Prostate gland (tissue), 2 donors: ENCODE results near the gene MYH6. TPM values are rescaled to one million over a fixed set of nuclear protein-coding genes. Genes with fewer than 3 reads are reported as not detected.

Experiments
- DNase-seq: peaks from one replicate; pipeline ENCODE4 v3.0.0-alpha.2; 2019; ENCODE audit warnings: low spot score
- H3K27ac ChIP-seq, 2 donors: fragments of 200-600 bp; sonication (generic); 2 replicates each; pipeline ENCODE4 v1.5.1; 2017 to 2019
- H3K27me3 ChIP-seq: fragments of 200-600 bp; sonication (generic); replicated peaks from 2 replicates; pipeline ENCODE4 v1.5.1; 2019; ENCODE audit not compliant: insufficient read depth
- H3K36me3 ChIP-seq, 2 donors: fragments of 200-600 bp; sonication (generic); 1 replicate in 1 of 2; 2 replicates in 1 of 2; pipeline versions ENCODE4 v1.5.1 to v1.8.1; 2017 to 2019
- H3K4me1 ChIP-seq: fragments of 200-600 bp; sonication (generic); replicated peaks from 2 replicates; pipeline ENCODE4 v1.5.1; 2019
- H3K4me3 ChIP-seq, 2 donors: fragments of 200-600 bp; sonication (generic); 2 replicates each; pipeline ENCODE4 v1.5.1; 2017 to 2019
- H3K9me3 ChIP-seq: fragments of 200-600 bp; sonication (generic); 2 replicates; pipeline ENCODE4 v1.5.1; 2017
- POLR2A ChIP-seq: fragments of 450-650 bp; IDR thresholded peaks from one replicate; pipeline ENCODE4 v1.6.1; 2016; ENCODE audit warnings: antibody characterized with exemption, mild to moderate bottlenecking
- POLR2AphosphoS5 ChIP-seq: sonication (generic); formaldehyde crosslinking; IDR thresholded peaks from one replicate; pipeline ENCODE4 v1.6.1; 2017; ENCODE audit warnings: antibody characterized with exemption
- WGBS: methylation state at CpG from one replicate; pipeline ENCODE4 v1.1.5; 2018; 5-methylcytosine and 5-hydroxymethylcytosine counted together
- intact Hi-C: fragments of 100-400 bp; cut with DNase I; formaldehyde crosslinking; loops from one replicate; pipeline ENCODE4 v1.14.2; 2022
- total RNA-seq, 2 donors: library from RNA; depleted of rRNA; stranded (reverse); fragments of >200 nt; gene quantifications; one replicate each; pipeline ENCODE4 v1.1.0, GENCODE V29; 2016
- TF ChIP-seq, protein P1 (sequence below), 4 experiments: fragments of 200-600 bp in 2 of 4; fragments of 450-650 bp in 2 of 4; sonication (generic) in 2 of 4; IDR thresholded peaks; 1 replicate in 3 of 4; 2 replicates in 1 of 4; pipeline ENCODE4 v1.5.1; 2016 to 2019; ENCODE audit warnings: antibody characterized with exemption in 4 of 4, mild to moderate bottlenecking in 2 of 4, moderate library complexity in 2 of 4

MYH6 gene
- total RNA-seq, 2 donors from 2014 or later: 3.1 TPM; not detected in 1

DNA sequence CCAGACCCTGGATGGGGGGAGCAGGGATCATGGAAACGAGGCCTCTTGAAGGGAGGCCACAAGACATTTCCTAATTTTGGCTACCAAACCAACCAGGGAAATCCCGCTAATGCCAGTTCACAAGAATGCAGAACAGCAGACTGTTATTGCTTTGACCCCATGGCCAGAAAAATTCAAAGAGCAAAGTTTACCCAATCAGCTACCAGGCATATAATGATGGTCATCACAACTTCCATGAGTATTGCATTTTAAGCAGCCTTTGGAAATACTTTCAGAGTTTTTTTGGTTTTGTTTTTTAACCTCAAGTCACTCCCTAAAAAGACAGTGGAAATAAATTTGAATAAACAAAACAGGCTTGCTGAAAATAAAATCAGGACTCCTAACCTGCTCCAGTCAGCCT lies 35.6 kb downstream of the MYH6 start, which contains the start of gene IL25:
Gene IL25, plus strand, starts transcription at position 301 of the 400 bp plus-strand sequence.
- Histone ChIP-seq H3K4me1 (no peaks in the 10 kb centered on the region), H3K27ac (no peak within 1 kb of the TSS), H3K9me3 (no peaks in the 10 kb centered on the region), H3K27me3 (no peaks in the 10 kb centered on the region), H3K4me3 (no peak within 1 kb of the TSS), H3K36me3 (no peaks in the 10 kb centered on the region)
- no peak for TF ChIP-seq POLR2A
- no peak for TF ChIP-seq POLR2AphosphoS5
- TF ChIP-seq, protein P1, sequence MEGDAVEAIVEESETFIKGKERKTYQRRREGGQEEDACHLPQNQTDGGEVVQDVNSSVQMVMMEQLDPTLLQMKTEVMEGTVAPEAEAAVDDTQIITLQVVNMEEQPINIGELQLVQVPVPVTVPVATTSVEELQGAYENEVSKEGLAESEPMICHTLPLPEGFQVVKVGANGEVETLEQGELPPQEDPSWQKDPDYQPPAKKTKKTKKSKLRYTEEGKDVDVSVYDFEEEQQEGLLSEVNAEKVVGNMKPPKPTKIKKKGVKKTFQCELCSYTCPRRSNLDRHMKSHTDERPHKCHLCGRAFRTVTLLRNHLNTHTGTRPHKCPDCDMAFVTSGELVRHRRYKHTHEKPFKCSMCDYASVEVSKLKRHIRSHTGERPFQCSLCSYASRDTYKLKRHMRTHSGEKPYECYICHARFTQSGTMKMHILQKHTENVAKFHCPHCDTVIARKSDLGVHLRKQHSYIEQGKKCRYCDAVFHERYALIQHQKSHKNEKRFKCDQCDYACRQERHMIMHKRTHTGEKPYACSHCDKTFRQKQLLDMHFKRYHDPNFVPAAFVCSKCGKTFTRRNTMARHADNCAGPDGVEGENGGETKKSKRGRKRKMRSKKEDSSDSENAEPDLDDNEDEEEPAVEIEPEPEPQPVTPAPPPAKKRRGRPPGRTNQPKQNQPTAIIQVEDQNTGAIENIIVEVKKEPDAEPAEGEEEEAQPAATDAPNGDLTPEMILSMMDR (IDR thresholded peaks at IDR 0.05): no peak
- 81% methylated on average over 2 of the region's 2 CpGs for WGBS
- intact Hi-C loops: no loop called here
- DNase-seq: no peak

DNA sequence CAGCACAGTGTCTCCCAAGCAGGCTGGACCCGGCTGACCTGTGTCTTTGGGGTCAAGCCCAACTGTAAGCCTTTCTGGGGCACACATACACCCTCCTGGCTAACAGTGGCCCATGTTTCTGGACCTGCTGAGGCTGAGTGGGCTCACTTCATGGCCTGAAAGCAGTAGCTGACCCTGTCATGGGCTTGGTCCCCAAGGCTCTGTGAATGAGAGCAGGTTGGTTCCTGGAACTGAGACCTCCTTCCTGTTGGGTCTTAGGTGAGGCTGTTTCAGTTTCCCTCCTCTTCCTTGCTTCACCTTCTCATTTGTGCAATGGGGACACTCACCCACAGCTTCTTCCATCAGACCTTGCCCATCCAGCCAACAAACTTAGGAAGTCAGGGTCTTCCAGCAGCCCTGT lies 36.2 kb downstream of the MYH6 start:
- Histone ChIP-seq H3K27ac (no peak overlapping the region), H3K27me3 (no peaks in the 10 kb centered on the region), H3K4me3 (no peak overlapping the region), H3K36me3 (no peaks in the 10 kb centered on the region), H3K9me3 (no peaks in the 10 kb centered on the region), H3K4me1 (no peaks in the 10 kb centered on the region)
- 89% methylated on average over 1 of the region's 1 CpG for WGBS
- no peak for DNase-seq
- TF ChIP-seq, protein P1 (IDR thresholded peaks at IDR 0.05): no peak
- TF ChIP-seq POLR2AphosphoS5 (no peak), POLR2A (no peak)
- intact Hi-C loops: no loop called here

DNA sequence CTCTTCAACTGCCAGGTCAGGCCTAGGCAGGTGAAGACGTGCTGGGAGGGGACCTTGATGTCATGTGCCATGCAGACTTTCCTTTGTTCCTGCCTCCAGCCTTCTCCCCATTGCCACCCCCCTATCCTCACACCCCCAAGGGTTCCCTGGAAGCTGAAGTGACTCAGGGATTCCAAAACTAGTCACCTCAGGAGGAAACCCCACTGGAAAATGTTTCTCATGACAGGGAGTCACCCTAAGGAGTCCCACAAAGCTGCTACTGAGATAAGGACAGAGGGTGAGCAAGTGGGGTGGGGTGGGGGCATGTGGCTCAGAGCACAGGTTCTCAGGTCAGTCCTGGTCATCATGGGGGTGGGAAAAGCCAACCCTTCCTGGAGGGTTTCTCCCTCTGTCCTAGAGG lies 37.9 kb downstream of the MYH6 start:
- Histone ChIP-seq H3K27ac (no peak overlapping the region), H3K9me3 (no peaks in the 10 kb centered on the region), H3K4me3 (no peak overlapping the region), H3K36me3 (no peaks in the 10 kb centered on the region), H3K27me3 (no peaks in the 10 kb centered on the region), H3K4me1 (no peaks in the 10 kb centered on the region)
- TF ChIP-seq POLR2A (no peak), POLR2AphosphoS5 (no peak)
- TF ChIP-seq, protein P1 (IDR thresholded peaks at IDR 0.05): no peak
- 29% methylated on average over 1 of the region's 1 CpG for WGBS
- intact Hi-C loops: no loop called here
- DNase-seq: no peak

DNA sequence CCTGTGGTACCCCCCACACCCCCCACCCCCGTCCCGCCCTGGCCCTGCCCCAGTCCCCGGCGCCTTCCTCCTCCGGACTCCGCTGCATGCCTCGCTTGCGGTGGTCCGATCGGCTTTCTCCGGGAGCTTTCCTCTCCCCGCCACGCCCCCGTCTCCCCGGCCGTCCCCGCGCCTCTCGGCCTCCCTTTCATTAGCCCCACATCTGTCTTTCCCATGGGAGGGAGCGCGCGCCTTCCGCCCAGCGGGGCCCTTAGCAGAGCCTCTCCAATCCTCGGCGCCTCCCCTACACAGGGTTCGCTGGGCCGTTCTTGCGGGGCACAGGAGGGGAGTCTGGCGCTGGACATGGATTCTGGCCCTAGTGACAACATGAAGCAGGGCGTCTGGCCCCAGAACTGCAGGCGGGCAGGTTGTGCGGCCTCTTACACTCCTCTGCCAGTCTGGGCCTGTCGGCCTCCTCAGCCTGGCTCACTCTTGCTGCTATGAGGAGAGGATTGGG lies 41.6 kb downstream of the MYH6 start:
- Histone ChIP-seq H3K36me3 (no peaks in the 10 kb centered on the region), H3K27me3 (no peaks in the 10 kb centered on the region), H3K4me3 (peak overlapping the region; percentile 48 to 55), H3K27ac (peak overlapping the region; percentile 97 to 98), H3K9me3 (no peaks in the 10 kb centered on the region), H3K4me1 (peaks cover 6% of the 10 kb centered on the region)
- TF ChIP-seq, protein P1 (IDR thresholded peaks at IDR 0.05): no peak
- TF ChIP-seq POLR2A (peak; percentile 61), POLR2AphosphoS5 (peak; percentile 47)
- intact Hi-C loops: no loop called here
- WGBS: 4% methylated on average over 34 of the region's 34 CpGs
- peak; percentile 77 for DNase-seq

DNA sequence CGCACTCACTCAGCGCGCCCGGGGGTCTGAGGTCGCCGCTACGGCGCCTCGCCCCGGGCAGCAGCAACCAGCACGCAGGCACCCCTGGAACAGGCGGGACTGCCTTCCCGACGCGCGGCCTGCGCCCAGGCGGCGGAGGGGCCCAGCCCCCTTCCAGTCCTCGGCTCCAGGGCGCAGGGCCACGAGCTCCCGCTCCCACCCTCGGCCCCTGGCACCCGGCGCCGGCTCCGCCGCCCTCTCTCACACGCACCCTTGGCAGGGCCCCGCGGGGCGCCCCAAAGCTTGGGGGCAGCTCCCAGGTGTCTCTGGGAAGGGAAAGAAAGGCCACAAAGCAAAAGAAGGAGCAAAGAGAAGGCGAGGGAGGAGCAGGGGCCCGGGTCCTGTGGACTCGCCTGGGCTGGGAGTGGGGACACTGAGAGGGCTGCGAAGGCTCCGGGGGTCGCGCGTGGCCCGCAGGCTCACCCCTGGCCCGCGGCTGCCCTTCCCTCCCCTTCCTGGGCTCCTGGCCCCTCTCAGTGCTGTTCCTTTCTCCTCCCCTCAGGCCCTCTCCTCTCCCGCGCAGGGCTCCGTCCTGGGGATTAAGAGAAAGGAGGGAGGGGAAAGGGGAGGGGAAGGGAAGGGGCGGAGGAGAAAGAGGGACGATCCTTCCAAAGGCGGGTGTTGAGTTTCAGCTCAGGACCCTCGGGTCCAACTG lies 42.2 kb downstream of the MYH6 start:
- peak overlapping the region; percentile 97 to 98 for H3K27ac ChIP-seq
- H3K36me3 ChIP-seq: no peaks in the 10 kb centered on the region
- no peaks in the 10 kb centered on the region for H3K27me3 ChIP-seq
- peak; percentile 82 for TF ChIP-seq POLR2A
- TF ChIP-seq, protein P1 (IDR thresholded peaks at IDR 0.05): no peak
- TF ChIP-seq POLR2AphosphoS5: peak; percentile 83
- peaks cover 6% of the 10 kb centered on the region for H3K4me1 ChIP-seq
- no peaks in the 10 kb centered on the region for H3K9me3 ChIP-seq
- peak overlapping the region; percentile 48 to 55 for H3K4me3 ChIP-seq
- intact Hi-C loops: no loop called here
- 2% methylated on average over 27 of the region's 51 CpGs for WGBS
- peak; percentile 79 for DNase-seq
